Tongue (tissue), 2 donors: ENCODE measurements around the gene ZBTB47. TPM values are rescaled to one million over a fixed set of nuclear protein-coding genes. Genes with fewer than 3 reads are reported as not detected.

ENCODE experiments used
- DNase-seq: peaks from one replicate; pipeline ENCODE4 v3.0.0-alpha.2; 2015
- total RNA-seq: library from RNA; depleted of rRNA; stranded (reverse); fragments of >200 nt; gene quantifications from one replicate; pipeline ENCODE4 v1.2.3, GENCODE V29; 2014

The ZBTB47 gene
- total RNA-seq, 1 donor from 2014 or later, result 41.5 TPM

GRCh38 chr3:42685363-42685881 lies 31.9 kb downstream of the ZBTB47 start, which contains the start of gene KLHL40:
Gene KLHL40 (plus strand): TSS chr3:42685537. CDS start chr3:42685619, 82 bp downstream.
- peak; percentile 91 for DNase-seq

- DNase-seq, result no peak
Measured at GRCh38 chr3:42685891-42686820, 32.7 kb downstream of the ZBTB47 start.

- no peak for DNase-seq
Measured at GRCh38 chr3:42686832-42687650, 33.5 kb downstream of the ZBTB47 start.

- DNase-seq, result no peak
Measured at GRCh38 chr3:42688016-42688415, 34.5 kb downstream of the ZBTB47 start.

GRCh38 chr3:42688487-42689420 lies 35.3 kb downstream of the ZBTB47 start:
- no peak for DNase-seq

- no peak for DNase-seq
Measured at GRCh38 chr3:42689421-42690014, 36.0 kb downstream of the ZBTB47 start.

- no peak for DNase-seq
Measured at GRCh38 chr3:42690191-42690590, 36.7 kb downstream of the ZBTB47 start.

GRCh38 chr3:42690766-42691680 lies 37.5 kb downstream of the ZBTB47 start:
- no peak for DNase-seq

- DNase-seq, result no peak
Measured at GRCh38 chr3:42691816-42692666, 38.5 kb downstream of the ZBTB47 start.

GRCh38 chr3:42692667-42693529 lies 39.4 kb downstream of the ZBTB47 start:
- DNase-seq, result no peak

- no peak for DNase-seq
Measured at GRCh38 chr3:42693530-42693930, 40.0 kb downstream of the ZBTB47 start.

GRCh38 chr3:42694366-42694765 lies 40.9 kb downstream of the ZBTB47 start:
- no peak for DNase-seq

- DNase-seq, result no peak
Measured at GRCh38 chr3:42696356-42697288, 43.1 kb downstream of the ZBTB47 start.

- no peak for DNase-seq
Measured at GRCh38 chr3:42697289-42698051, 44.0 kb downstream of the ZBTB47 start.

GRCh38 chr3:42698216-42698910 lies 44.9 kb downstream of the ZBTB47 start:
- no peak for DNase-seq

GRCh38 chr3:42698911-42699230 lies 45.4 kb downstream of the ZBTB47 start:
- DNase-seq, result no peak
